HG02884 (cell line): Measurements from ENCODE around the gene SIPA1L3.
"Not testable (repeated sequence)": the region's sequence is repeated elsewhere in the genome, so short reads cannot be mapped to it uniquely, and the experiment has no call there.

Experiments used
- ATAC-seq: cut with Tn5 transposase; IDR thresholded peaks from one replicate; pipeline ENCODE4 v1.9.1; 2021; ENCODE audit warnings: mild to moderate bottlenecking, moderate library complexity; ENCODE audit not compliant: unreplicated experiment

The SIPA1L3 gene

GRCh38 chr19:38060331-38060730 lies 153.3 kb downstream of the SIPA1L3 start:
- no peak for ATAC-seq

- ATAC-seq, result no peak
Observed at GRCh38 chr19:38061294-38061693, 154.3 kb downstream of the SIPA1L3 start.

- ATAC-seq, result no peak
Observed at GRCh38 chr19:38062959-38063761, 156.2 kb downstream of the SIPA1L3 start.

GRCh38 chr19:38063928-38064327 lies 156.9 kb downstream of the SIPA1L3 start:
- ATAC-seq, result no peak

GRCh38 chr19:38064661-38065425 lies 157.8 kb downstream of the SIPA1L3 start:
- ATAC-seq, result no peak

- not testable (repeated sequence) for ATAC-seq
Observed at GRCh38 chr19:38065775-38066174, 158.8 kb downstream of the SIPA1L3 start.

- ATAC-seq, result no peak
Observed at GRCh38 chr19:38068826-38069225, 161.8 kb downstream of the SIPA1L3 start.

- ATAC-seq, result no peak
Observed at GRCh38 chr19:38070573-38070972, 163.6 kb downstream of the SIPA1L3 start.

- ATAC-seq, result not testable (repeated sequence)
Observed at GRCh38 chr19:38071054-38071453, 164.0 kb downstream of the SIPA1L3 start.

GRCh38 chr19:38071647-38072046 lies 164.6 kb downstream of the SIPA1L3 start:
- ATAC-seq, result no peak

- no peak for ATAC-seq
Observed at GRCh38 chr19:38072776-38073750, 166.1 kb downstream of the SIPA1L3 start.

- ATAC-seq, result no peak
Observed at GRCh38 chr19:38073841-38074685, 167.1 kb downstream of the SIPA1L3 start.

- no peak for ATAC-seq
Observed at GRCh38 chr19:38076337-38076736, 169.3 kb downstream of the SIPA1L3 start.

- no peak for ATAC-seq
Observed at GRCh38 chr19:38078302-38078930, 171.4 kb downstream of the SIPA1L3 start.

- no peak for ATAC-seq
Observed at GRCh38 chr19:38079926-38080380, 172.9 kb downstream of the SIPA1L3 start.

GRCh38 chr19:38081547-38082255 lies 174.7 kb downstream of the SIPA1L3 start:
- no peak for ATAC-seq

- ATAC-seq, result no peak
Observed at GRCh38 chr19:38082256-38083118, 175.5 kb downstream of the SIPA1L3 start.

GRCh38 chr19:38084196-38084595 lies 177.2 kb downstream of the SIPA1L3 start:
- ATAC-seq, result no peak
